NCI-H2171 treated with DMSO at 0.1 percent for 48 hours (cell line): Measurements from ENCODE around the gene PDCD10.

Experiments
- DNase-seq: peaks from one replicate; lab custom pipeline; 2025; lab: John Stamatoyannopoulos, UW

The PDCD10 gene

GRCh38 chr3:167734498-167735232, at the start of gene PDCD10:
PDCD10 (minus strand) TSS chr3:167734892; CDS start chr3:167720157, 14,735 bp downstream.
- peak; percentile 99 for DNase-seq

- no peak for DNase-seq
Observed at GRCh38 chr3:167783781-167784180, 49.1 kb upstream of the PDCD10 start.

DNA sequence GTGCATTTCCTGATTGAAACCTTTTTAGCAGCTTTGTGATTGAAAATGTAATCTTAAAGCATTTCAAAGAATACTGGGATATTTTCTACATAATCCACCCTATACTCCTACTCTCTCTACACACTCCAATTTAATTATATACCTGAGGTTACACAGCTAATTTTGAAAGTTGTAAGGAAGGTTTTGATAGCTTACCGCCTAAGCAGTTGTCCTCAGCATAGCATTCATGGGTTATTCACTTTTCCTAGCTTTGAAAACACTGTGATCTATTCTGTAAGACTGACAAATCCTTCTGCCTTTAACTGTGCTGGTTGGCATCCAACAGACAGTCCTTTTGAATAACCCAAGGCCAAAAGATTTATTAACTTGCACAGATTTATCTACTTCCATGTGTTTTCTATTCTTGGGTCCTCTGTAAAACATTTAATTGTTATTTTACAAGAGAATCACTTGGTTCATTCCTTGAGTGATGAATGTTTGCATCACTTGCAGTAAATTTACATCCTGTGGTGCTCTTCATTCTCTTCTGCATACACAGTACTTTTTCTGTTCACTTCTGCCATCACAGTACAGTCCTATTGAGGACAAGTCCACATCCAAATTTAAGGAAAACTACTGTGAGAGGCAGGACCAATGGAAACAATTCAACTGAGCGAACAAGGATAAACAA, 45.7 kb upstream of the PDCD10 start:
- no peak for DNase-seq

DNA sequence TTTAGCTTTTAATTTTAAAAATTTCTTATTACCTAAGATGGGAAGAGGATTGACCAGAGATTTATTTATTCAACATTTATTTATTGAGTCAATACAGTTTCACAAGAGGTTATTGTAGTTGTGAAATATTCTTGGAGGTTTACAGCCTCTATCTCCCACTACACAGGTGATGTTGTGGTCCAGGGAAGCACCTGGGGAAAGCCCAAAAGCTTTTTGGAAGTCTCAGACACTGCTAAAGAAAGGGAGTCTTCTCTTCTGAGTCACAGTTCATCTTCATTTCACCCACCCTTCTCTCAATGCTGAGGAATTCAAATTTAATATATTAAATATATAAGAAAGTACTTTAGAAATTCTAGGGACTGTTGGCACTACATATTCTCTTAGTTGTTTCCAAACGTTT, 42.7 kb upstream of the PDCD10 start:
- no peak for DNase-seq

DNA sequence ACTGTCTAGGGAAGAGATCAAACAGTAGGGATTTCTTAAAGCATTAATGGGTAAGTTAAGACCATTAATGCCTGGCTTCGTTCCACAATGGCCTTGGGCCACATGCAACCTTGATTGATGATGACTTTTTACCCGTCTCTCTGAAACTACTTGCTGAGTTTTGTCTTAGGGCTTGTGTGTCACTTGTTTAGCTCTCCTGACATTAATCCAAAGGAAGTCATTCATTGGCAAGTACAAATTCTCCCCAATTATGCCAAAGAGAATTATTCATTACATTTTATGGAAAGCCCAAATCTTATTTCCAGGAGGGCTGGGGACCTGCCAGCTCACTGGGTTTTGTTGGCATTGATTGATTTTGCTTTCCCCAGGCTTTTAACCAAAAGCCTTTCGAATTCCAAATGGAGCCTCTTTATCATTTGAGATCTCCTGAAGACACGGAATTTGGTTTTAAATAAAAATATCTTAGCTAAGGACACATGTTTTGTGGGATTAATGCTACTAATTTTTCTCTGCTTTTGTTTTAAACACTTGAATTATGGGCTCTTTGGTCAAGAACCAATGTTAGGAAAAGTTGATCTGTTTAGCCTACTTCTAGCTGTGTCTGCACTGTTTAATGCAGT, 41.5 kb upstream of the PDCD10 start:
- no peak for DNase-seq

GRCh38 chr3:167773584-167773983, 38.9 kb upstream of the PDCD10 start:
- no peak for DNase-seq

- no peak for DNase-seq
Observed at GRCh38 chr3:167772992-167773391, 38.3 kb upstream of the PDCD10 start.

DNA sequence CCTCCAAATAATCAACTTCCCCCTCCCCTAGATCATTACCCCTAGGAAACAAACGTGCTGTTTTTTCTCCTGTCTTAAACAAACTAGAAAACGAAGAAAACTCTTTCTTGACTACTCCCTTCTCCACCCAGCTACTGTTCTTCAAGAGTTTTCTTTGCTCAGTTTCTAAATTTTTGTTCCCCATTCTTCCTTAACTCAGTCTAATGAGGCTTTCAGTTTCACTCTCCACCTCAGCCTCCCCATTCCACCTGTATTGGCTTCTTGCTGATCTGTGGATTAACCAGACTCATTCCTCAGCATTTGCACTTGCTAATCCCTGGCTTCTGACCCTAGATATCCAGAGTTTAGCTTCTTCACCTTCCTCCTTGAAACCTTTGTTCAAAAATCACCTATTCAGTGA, 27.6 kb upstream of the PDCD10 start:
- DNase-seq, result no peak

GRCh38 chr3:167761302-167761701, 26.6 kb upstream of the PDCD10 start:
- DNase-seq, result no peak

DNA sequence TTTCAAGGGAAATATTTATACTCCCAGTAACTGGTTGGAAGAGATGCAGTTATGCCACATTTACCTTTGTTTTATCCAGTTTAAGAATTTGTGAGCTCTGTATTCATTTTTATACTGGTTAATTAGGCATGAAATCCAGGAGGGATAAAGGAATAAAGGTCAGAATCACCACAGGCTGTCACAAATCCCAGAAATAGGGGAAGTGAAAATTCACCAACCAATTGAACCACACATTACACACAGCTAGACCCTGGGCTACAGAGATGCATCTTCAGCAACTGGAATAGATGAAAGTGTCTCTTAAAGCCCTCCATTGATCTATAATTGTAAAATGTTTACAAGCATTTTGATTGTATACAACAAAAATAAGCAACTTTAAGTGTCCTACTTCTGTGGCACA, 19.4 kb upstream of the PDCD10 start:
- DNase-seq, result no peak

- no peak for DNase-seq
Observed at GRCh38 chr3:167750272-167750971, 15.7 kb upstream of the PDCD10 start.

DNA sequence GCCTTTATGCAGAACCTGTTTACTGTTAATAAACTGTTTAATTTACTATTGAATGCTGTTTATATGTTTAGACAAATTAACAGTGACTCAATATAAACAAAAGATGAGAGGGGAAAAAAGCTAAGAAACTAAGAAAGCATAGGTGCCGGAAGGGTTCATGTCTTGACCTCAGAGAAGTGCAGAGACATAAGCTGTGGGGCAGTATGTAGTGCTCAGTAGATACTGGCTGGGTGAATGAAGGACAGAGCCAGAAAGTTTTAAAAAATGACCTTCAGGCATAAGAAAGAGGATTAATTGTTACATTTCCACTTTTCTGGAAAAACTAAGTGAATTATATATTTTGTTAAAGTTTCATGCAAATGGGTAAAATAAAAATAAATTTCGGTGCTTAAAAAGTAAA, 15.0 kb upstream of the PDCD10 start:
- no peak for DNase-seq

GRCh38 chr3:167749209-167749608, 14.5 kb upstream of the PDCD10 start:
- no peak for DNase-seq

GRCh38 chr3:167743799-167744198, 9.1 kb upstream of the PDCD10 start:
- DNase-seq, result no peak

GRCh38 chr3:167742338-167742737, 7.6 kb upstream of the PDCD10 start:
- no peak for DNase-seq

- no peak for DNase-seq
Observed at GRCh38 chr3:167740961-167741587, 6.4 kb upstream of the PDCD10 start.

GRCh38 chr3:167739190-167739810, 4.6 kb upstream of the PDCD10 start:
- DNase-seq, result no peak

- DNase-seq, result no peak
Observed at GRCh38 chr3:167738037-167738436, 3.3 kb upstream of the PDCD10 start.

GRCh38 chr3:167736997-167737396, 2.3 kb upstream of the PDCD10 start:
- no peak for DNase-seq

GRCh38 chr3:167736264-167736787, 1.6 kb upstream of the PDCD10 start:
- DNase-seq, result peak; percentile 39
